CD4-positive, alpha-beta memory T cell (primary cell): ENCODE data around the gene KRTAP5-4. TPM values are rescaled to one million over a fixed set of nuclear protein-coding genes. Genes with fewer than 3 reads are reported as not detected.
"Not testable (repeated sequence)": the region's sequence is repeated elsewhere in the genome, so short reads cannot be mapped to it uniquely, and the experiment has no call there.

ENCODE experiments used
- CTCF ChIA-PET: fragments of 350-600 bp; sonication (Branson Sonifier 250); formaldehyde crosslinking; loops from one replicate; lab custom pipeline; 2021; ENCODE audit warnings: inconsistent platforms; ENCODE audit not compliant: partially characterized antibody; lab: Charles Lee
- POLR2A ChIA-PET: fragments of 350-600 bp; sonication (Branson Sonifier 250); formaldehyde crosslinking; loops from one replicate; lab custom pipeline; 2021; ENCODE audit not compliant: partially characterized antibody; lab: Charles Lee
- DNase-seq, 5 donors: peaks; one replicate each; pipeline versions ENCODE4 v3.0.0 to v3.0.0-alpha.2; 2020 to 2022; ENCODE audit warnings: mixed read lengths in 1 of 5
- H3K27ac ChIP-seq: one replicate; pipeline ENCODE4 v1.7.0; 2013; ENCODE audit warnings: low read depth, low read length
- H3K27me3 ChIP-seq: 2 replicates; pipeline ENCODE4 v1.7.0; 2013; ENCODE audit warnings: mild to moderate bottlenecking, low read length, moderate library complexity; ENCODE audit not compliant: insufficient read depth
- H3K36me3 ChIP-seq: 2 replicates; pipeline ENCODE4 v1.7.0; 2013; ENCODE audit warnings: mild to moderate bottlenecking, low read length, moderate library complexity; ENCODE audit not compliant: insufficient read depth
- H3K4me1 ChIP-seq: 2 replicates; pipeline ENCODE4 v1.7.0; 2013; ENCODE audit warnings: mild to moderate bottlenecking, low read length, moderate library complexity; ENCODE audit not compliant: insufficient read depth
- H3K4me3 ChIP-seq, 2 donors: one replicate each; pipeline ENCODE4 v1.7.0; 2013; ENCODE audit warnings: low read length in 2 of 2, mild to moderate bottlenecking in 1 of 2
- H3K9me3 ChIP-seq, 2 donors: one replicate each; pipeline ENCODE4 v1.7.0; 2013; ENCODE audit warnings: low read length in 2 of 2, control low read depth in 1 of 2; ENCODE audit not compliant: control insufficient read depth in 1 of 2
- H3K27ac Mint-ChIP-seq, 7 donors: one replicate each; pipeline ENCODE4 v1.8.0; 2020 to 2021; ENCODE audit warnings: mixed read lengths in 7 of 7, mild to moderate bottlenecking in 6 of 7, inconsistent platforms in 3 of 7, moderate library complexity in 3 of 7
- H3K27me3 Mint-ChIP-seq, 2 donors: one replicate each; pipeline ENCODE4 v1.8.0; 2020 to 2021; ENCODE audit warnings: mixed read lengths in 2 of 2
- H3K36me3 Mint-ChIP-seq, 2 donors: one replicate each; pipeline ENCODE4 v1.8.0; 2020 to 2021; ENCODE audit warnings: mixed read lengths in 2 of 2, inconsistent platforms in 1 of 2, mild to moderate bottlenecking in 1 of 2
- H3K4me1 Mint-ChIP-seq, 4 donors: one replicate each; pipeline ENCODE4 v1.8.0; 2020 to 2021; ENCODE audit warnings: mixed read lengths in 4 of 4, mild to moderate bottlenecking in 1 of 4
- H3K4me3 Mint-ChIP-seq, 8 donors: one replicate each; pipeline ENCODE4 v1.8.0; 2020 to 2021; ENCODE audit warnings: mixed read lengths in 8 of 8, mild to moderate bottlenecking in 7 of 8, moderate library complexity in 6 of 8, inconsistent platforms in 3 of 8
- H3K9me3 Mint-ChIP-seq, 8 donors: one replicate each; pipeline ENCODE4 v1.8.0; 2020 to 2021; ENCODE audit warnings: mixed read lengths in 8 of 8, mild to moderate bottlenecking in 5 of 8, inconsistent platforms in 3 of 8, moderate library complexity in 1 of 8
- intact Hi-C: fragments of 100-400 bp; cut with micrococcal nuclease; formaldehyde crosslinking; loops from one replicate; pipeline ENCODE4 v1.15.1; 2023
- polyA plus RNA-seq, 2 donors: library from polyadenylated mRNA; unstranded; fragments of 300-500 nt; fragmentation: Illumina TruSeq; gene quantifications; one replicate each; pipeline ENCODE4 v1.2.3, GENCODE V29; 2021
- total RNA-seq, 2 experiments: library from RNA; stranded (reverse); gene quantifications; one replicate each; pipeline ENCODE4 v1.2.3, GENCODE V29; 2021

The KRTAP5-4 gene, protein sequence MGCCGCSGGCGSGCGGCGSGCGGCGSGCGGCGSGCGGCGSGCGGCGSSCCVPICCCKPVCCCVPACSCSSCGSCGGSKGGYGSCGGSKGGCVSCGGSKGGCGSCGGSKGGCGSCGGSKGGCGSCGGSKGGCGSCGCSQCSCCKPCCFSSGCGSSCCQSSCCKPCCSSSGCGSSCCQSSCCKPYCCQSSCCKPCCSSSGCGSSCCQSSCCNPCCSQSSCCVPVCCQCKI
- not detected for total RNA-seq
- not detected for polyA plus RNA-seq

GRCh38 chr11:1622086-1622485 is at the start of gene KRTAP5-4:
Gene KRTAP5-4 (minus strand): TSS chr11:1622138. CDS start chr11:1622093, 45 bp downstream.
- peak within 1 kb of the TSS in 3 of 7 donors; percentile 30 to 70 (median 68) for H3K27ac Mint-ChIP-seq
- intact Hi-C loops = no loop called here
- Histone ChIP-seq H3K27ac (no peak within 1 kb of the TSS), H3K27me3 (no peaks in the 10 kb centered on the region), H3K9me3 (no peaks in the 10 kb centered on the region), H3K36me3 (no peaks in the 10 kb centered on the region), H3K4me3 (no peak within 1 kb of the TSS), H3K4me1 (peaks cover 9% of the 10 kb centered on the region)
- no peak within 1 kb of the TSS for H3K4me3 Mint-ChIP-seq
- ChIA-PET CTCF (no interaction called here), POLR2A (no interaction called here)
- no peak for DNase-seq
- H3K9me3 Mint-ChIP-seq = no peaks in the 10 kb centered on the region
- H3K4me1 Mint-ChIP-seq = peaks cover 5 to 10% (median 6%) of the 10 kb centered on the region in 4 donors
- no peaks in the 10 kb centered on the region for H3K36me3 Mint-ChIP-seq
- H3K27me3 Mint-ChIP-seq = peaks cover 2 to 3% of the 10 kb centered on the region in 2 donors

DNA sequence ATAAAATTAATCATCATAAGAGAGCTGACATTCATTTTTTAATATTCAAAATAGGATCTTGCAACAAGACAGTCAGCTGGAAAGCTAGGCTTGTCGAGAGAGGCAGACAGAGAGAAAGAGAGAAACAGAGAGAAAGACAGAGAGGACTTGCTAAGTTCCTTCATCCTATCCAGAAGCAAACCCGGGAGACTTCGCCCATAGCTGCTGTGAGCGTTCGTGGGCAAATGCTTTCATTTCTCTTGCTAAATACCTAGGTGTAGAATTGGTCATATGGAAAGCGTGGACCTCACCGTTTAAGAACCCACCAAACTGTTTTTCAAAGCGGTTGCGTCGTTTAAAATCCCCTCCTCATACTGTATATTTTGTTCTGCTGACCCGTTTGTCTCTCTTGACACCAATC is 49.7 kb upstream of the KRTAP5-4 start:
- Mint-ChIP-seq H3K27me3 (peaks cover 19 to 21% of the 10 kb centered on the region in 2 donors), H3K27ac (no peak overlapping the region), H3K36me3 (no peaks in the 10 kb centered on the region), H3K9me3 (no peaks in the 10 kb centered on the region), H3K4me1 (peaks cover 0 to 4% (median 0%) of the 10 kb centered on the region in 4 donors), H3K4me3 (no peak overlapping the region)
- Histone ChIP-seq H3K9me3 (no peaks in the 10 kb centered on the region), H3K27ac (no peak overlapping the region), H3K27me3 (peaks cover 3% of the 10 kb centered on the region), H3K4me1 (no peaks in the 10 kb centered on the region), H3K4me3 (no peak overlapping the region), H3K36me3 (no peaks in the 10 kb centered on the region)
- DNase-seq = no peak
- intact Hi-C loops = no loop called here
- ChIA-PET CTCF (no interaction called here), POLR2A (no interaction called here)

DNA sequence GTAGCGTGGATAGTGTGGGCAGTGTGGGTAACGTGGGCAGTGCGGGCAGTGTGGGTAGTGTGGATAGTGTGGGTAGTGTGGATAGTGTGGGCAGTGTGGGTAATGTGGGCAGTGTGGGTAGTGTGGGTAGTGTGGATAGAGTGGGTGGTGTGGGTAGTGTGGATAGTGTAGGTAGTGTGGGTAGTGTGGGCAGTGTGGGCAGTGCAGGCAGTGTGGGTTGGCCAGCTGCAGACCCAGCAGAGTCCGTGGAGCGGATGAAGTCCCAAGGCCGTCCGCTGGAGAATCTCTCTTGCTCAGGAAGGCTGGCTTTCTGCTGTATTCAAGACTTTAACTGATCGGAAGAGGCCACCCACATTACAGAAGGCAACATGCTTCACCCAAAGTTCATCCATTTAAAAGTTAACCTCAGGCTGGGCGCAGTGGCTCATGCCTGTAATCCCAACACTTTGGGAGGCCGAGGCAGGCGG is 49.0 kb upstream of the KRTAP5-4 start:
- intact Hi-C loops = no loop called here
- Histone ChIP-seq H3K9me3 (no peaks in the 10 kb centered on the region), H3K36me3 (no peaks in the 10 kb centered on the region), H3K4me3 (no peak overlapping the region), H3K4me1 (no peaks in the 10 kb centered on the region), H3K27me3 (peaks cover 3% of the 10 kb centered on the region), H3K27ac (no peak overlapping the region)
- no peak for DNase-seq
- POLR2A ChIA-PET = no interaction called here
- Mint-ChIP-seq H3K36me3 (no peaks in the 10 kb centered on the region), H3K27me3 (peaks cover 15 to 19% of the 10 kb centered on the region in 2 donors), H3K27ac (no peak overlapping the region), H3K4me3 (no peak overlapping the region), H3K9me3 (no peaks in the 10 kb centered on the region), H3K4me1 (peaks cover 0 to 4% (median 0%) of the 10 kb centered on the region in 4 donors)
- CTCF ChIA-PET = no interaction called here

DNA sequence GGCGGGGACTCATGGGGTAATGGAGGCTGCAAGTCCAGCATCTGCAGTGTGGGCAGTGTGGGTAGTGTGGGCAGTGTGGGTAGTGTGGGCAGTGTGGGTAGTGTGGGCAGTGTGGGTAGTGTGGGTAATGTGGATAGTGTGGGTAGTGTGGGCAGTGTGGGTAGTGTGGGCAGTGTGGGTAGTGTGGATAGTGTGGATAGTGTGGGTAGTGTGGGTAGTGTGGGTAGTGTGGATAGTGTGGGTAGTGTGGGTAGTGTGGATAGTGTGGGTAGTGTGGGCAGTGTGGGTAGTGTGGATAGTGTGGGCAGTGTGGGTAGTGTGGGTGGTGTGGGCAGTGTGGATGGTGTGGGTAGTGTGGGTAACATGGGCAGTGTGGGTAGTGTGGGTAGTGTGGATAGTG is 48.5 kb upstream of the KRTAP5-4 start:
- H3K4me3 ChIP-seq, H3K9me3 Mint-ChIP-seq, H3K4me1 Mint-ChIP-seq, DNase-seq, H3K27me3 ChIP-seq, H3K36me3 Mint-ChIP-seq, H3K27ac ChIP-seq, H3K4me1 ChIP-seq, H3K9me3 ChIP-seq, H3K36me3 ChIP-seq, CTCF ChIA-PET, H3K4me3 Mint-ChIP-seq, H3K27ac Mint-ChIP-seq, intact Hi-C loops, POLR2A ChIA-PET: not testable (repeated sequence)
- H3K27me3 Mint-ChIP-seq = peaks cover 12 to 16% of the 10 kb centered on the region in 2 donors

- H3K27me3 Mint-ChIP-seq = peaks cover 11 to 15% of the 10 kb centered on the region in 2 donors
- no peak for DNase-seq
- CTCF ChIA-PET = no interaction called here
- intact Hi-C loops = no loop called here
- H3K4me1 ChIP-seq = no peaks in the 10 kb centered on the region
- peaks cover 3% of the 10 kb centered on the region for H3K27me3 ChIP-seq
- H3K36me3 Mint-ChIP-seq = no peaks in the 10 kb centered on the region
- no peaks in the 10 kb centered on the region for H3K9me3 Mint-ChIP-seq
- no peaks in the 10 kb centered on the region for H3K36me3 ChIP-seq
- H3K4me3 ChIP-seq = no peak overlapping the region
- POLR2A ChIA-PET = no interaction called here
- no peaks in the 10 kb centered on the region for H3K9me3 ChIP-seq
- H3K27ac ChIP-seq = no peak overlapping the region
- peak overlapping the region in 1 of 7 donors; percentile 32 for H3K27ac Mint-ChIP-seq
- peaks cover 0 to 4% (median 0%) of the 10 kb centered on the region in 4 donors for H3K4me1 Mint-ChIP-seq
- no peak overlapping the region for H3K4me3 Mint-ChIP-seq
These were observed 47.7 kb upstream of the KRTAP5-4 start for GRCh38 chr11:1669546-1670218.

- Mint-ChIP-seq H3K36me3 (no peaks in the 10 kb centered on the region), H3K4me3 (no peak overlapping the region), H3K9me3 (no peaks in the 10 kb centered on the region), H3K4me1 (peaks cover 0 to 4% (median 0%) of the 10 kb centered on the region in 4 donors), H3K27me3 (peaks cover 11 to 15% of the 10 kb centered on the region in 2 donors), H3K27ac (peak overlapping the region in 2 of 7 donors; percentile 32 to 56)
- no peaks in the 10 kb centered on the region for H3K9me3 ChIP-seq
- H3K4me1 ChIP-seq = no peaks in the 10 kb centered on the region
- CTCF ChIA-PET = no interaction called here
- intact Hi-C loops = no loop called here
- no peak overlapping the region for H3K27ac ChIP-seq
- no peak overlapping the region for H3K4me3 ChIP-seq
- no peaks in the 10 kb centered on the region for H3K36me3 ChIP-seq
- POLR2A ChIA-PET = no interaction called here
- DNase-seq = no peak
- peaks cover 3% of the 10 kb centered on the region for H3K27me3 ChIP-seq
These were observed 47.1 kb upstream of the KRTAP5-4 start for GRCh38 chr11:1668911-1669473.

DNA sequence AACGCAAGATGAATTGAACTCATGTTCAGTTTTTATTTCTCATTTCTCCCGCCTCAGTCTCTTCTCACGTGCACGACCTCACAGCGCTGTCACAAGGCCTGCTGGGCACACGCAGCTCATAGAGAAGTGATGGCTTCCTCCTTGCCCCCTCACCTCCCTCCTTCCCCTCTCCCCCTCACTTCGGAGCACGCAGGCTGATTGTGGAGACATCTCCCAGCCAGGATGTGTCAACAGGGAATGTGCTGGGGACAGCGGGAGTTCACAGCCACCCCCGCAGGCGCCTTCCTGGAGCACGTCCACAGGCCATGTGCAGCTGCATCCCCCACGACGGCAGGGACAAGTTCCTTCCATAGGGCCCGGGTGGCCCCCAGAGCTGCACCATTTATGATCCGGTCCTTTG is 46.0 kb upstream of the KRTAP5-4 start:
- Histone ChIP-seq H3K27ac (no peak overlapping the region), H3K27me3 (peaks cover 3% of the 10 kb centered on the region), H3K9me3 (no peaks in the 10 kb centered on the region), H3K4me1 (no peaks in the 10 kb centered on the region), H3K4me3 (no peak overlapping the region), H3K36me3 (no peaks in the 10 kb centered on the region)
- Mint-ChIP-seq H3K27ac (peak overlapping the region in 2 of 7 donors; percentile 31 to 38), H3K9me3 (peaks cover 0 to 2% (median 0%) of the 10 kb centered on the region in 8 donors), H3K27me3 (peaks cover 7 to 14% of the 10 kb centered on the region in 2 donors), H3K4me3 (no peak overlapping the region), H3K36me3 (no peaks in the 10 kb centered on the region), H3K4me1 (peaks cover 0 to 4% (median 0%) of the 10 kb centered on the region in 4 donors)
- DNase-seq = no peak
- ChIA-PET POLR2A (no interaction called here), CTCF (no interaction called here)
- intact Hi-C loops = no loop called here
